Heart left ventricle (tissue), 13 donors: ENCODE results near the gene AFF4.
A peak's percentile ranks its signal among the peaks of the same experiment; 100 is the strongest.

Experiments
- CTCF ChIP-seq, 12 donors: fragments of 200-600 bp; sonication (generic) in 4 of 12; IDR thresholded peaks; one replicate each; pipeline versions ENCODE4 v1.5.0 to v1.8.0; 2018 to 2022; ENCODE audit warnings: antibody characterized with exemption in 12 of 12, mild to moderate bottlenecking in 5 of 12
- POLR2A ChIP-seq, 2 donors: fragments of 450-650 bp; IDR thresholded peaks; one replicate each; pipeline ENCODE4 v1.6.1; 2017; ENCODE audit warnings: antibody characterized with exemption in 2 of 2, mild to moderate bottlenecking in 2 of 2, moderate library complexity in 2 of 2
- donor health status: ischemic (EF 13 %, LVEDD 7.1; RV severe dilation, severe dysfunction).
- donor health status: DM: no; HTN: yes; CAD: no.
- donor health status: DM: no; HTN: no; CAD: no.
- donor health status: ischemic (EF 25% LVEDD 6.9; RV normal size, moderate dysfunction).
- donor health status: ischemic (EF 25% LVEDD 5.7; RV mildly dilated, moderate dysfunction).
- donor health status: ischemic (EF 35%, LVEDD 5.7; RV mildly dilated, moderate dysfunction).
- donor health status: nonischemic (EF 11% LVEDD 7.7; RV severe dilation, severe dysfunction).
- donor health status: DM: yes; HTN: yes; CAD: no.
- donor health status: PGD.
- donor health status: ischemic (EF 29% LVEDD 5.4; RV normal size, mild dysfunction).
- donor health status: nonischemic (EF 23%, LVEDD 6.1; RV moderate dilation, normal function).

- TF ChIP-seq CTCF (IDR thresholded peaks at IDR 0.05) (peak in 1 of 12 donors; percentile 12), POLR2A (IDR thresholded peaks at IDR 0.05) (no peak)
Measured at GRCh38 chr5:132901730-132902129, 61.7 kb downstream of the AFF4 start.
